ENCODE measurements around the gene NOC4L. TPM values are rescaled to one million over a fixed set of nuclear protein-coding genes. Genes with fewer than 3 reads are reported as not detected.

Gene NOC4L
- total and polyA plus RNA-seq, 2 experiments from 2014 or later, result 42.4 to 54.7 TPM

GRCh38 chr12:132160601-132161035, 16.4 kb downstream of the NOC4L start:
- TF ChIP-seq STAT1 (IDR thresholded peaks at IDR 0.05; ENCODE audit: unreplicated experiment) (no peak), ZNF114 (CRISPR knock-in tag; IDR thresholded peaks at IDR 0.05) (no peak), ETS1 (IDR thresholded peaks at IDR 0.05) (no peak), REST (IDR thresholded peaks at IDR 0.05; ENCODE audit: unreplicated experiment) (no peak), CTCF (conservative IDR thresholded peaks at IDR 0.05; ENCODE audit: low read depth in 2 of 2) (no peak), EZH2 (IDR thresholded peaks at IDR 0.05; ENCODE audit: low read depth, unreplicated experiment) (no peak), POLR2AphosphoS5 (IDR thresholded peaks at IDR 0.05; ENCODE audit: low read depth) (no peak), JUNB (IDR thresholded peaks at IDR 0.05; ENCODE audit: unreplicated experiment) (no peak)
- no peak overlapping the region for H3K4me2 ChIP-seq
- H3K4me3 Mint-ChIP-seq, result no peak overlapping the region
- no peaks in the 10 kb centered on the region; the same call in 1 of the 3 replicates for H3K36me3 Mint-ChIP-seq (ENCODE audit: low read depth)
- H3K4me1 Mint-ChIP-seq, result no peaks in the 10 kb centered on the region
- H3K4me1 ChIP-seq (ENCODE audit: insufficient read depth), result no peaks in the 10 kb centered on the region
- H3K27ac ChIP-seq (ENCODE audit: low read depth), result no peak overlapping the region
- H3K27me3 ChIP-seq (ENCODE audit: insufficient read depth), result no peaks in the 10 kb centered on the region
- H3K9me3 Mint-ChIP-seq, result no peaks in the 10 kb centered on the region
- H3K9me2 ChIP-seq (ENCODE audit: insufficient read depth), result no peaks in the 10 kb centered on the region
- no peaks in the 10 kb centered on the region for H3K79me2 ChIP-seq (replicated peaks; ENCODE audit: insufficient read depth)
- no peak overlapping the region for H3K27ac Mint-ChIP-seq
- H3K36me3 ChIP-seq (ENCODE audit: insufficient read depth), result no peaks in the 10 kb centered on the region
- H2AFZ ChIP-seq, result no peak overlapping the region
- DNase-seq (ENCODE audit: low spot score) (no peak), ATAC-seq (no peak)
- H4K20me1 ChIP-seq (replicated peaks; ENCODE audit: insufficient read depth), result no peaks in the 10 kb centered on the region
- H3K4me3 ChIP-seq, result no peak overlapping the region
- H3K27me3 Mint-ChIP-seq (ENCODE audit: insufficient read depth, low read depth, poor library complexity), result peaks cover 10% of the 10 kb centered on the region
- peaks cover 24% of the 10 kb centered on the region for H3F3A ChIP-seq (replicated peaks; ENCODE audit: low read depth)

Data from GM23338 (cell line).